Thymus (tissue), 11 donors: ENCODE results near the gene CDH13. TPM values are rescaled to one million over a fixed set of nuclear protein-coding genes. Genes with fewer than 3 reads are reported as not detected.

ENCODE experiments used
- DNase-seq, 9 donors: peaks; one replicate each; pipeline ENCODE4 v3.0.0-alpha.2; 2013; ENCODE audit warnings: low spot score in 9 of 9, low read depth in 6 of 9, missing footprints in 1 of 9
- H3K27ac ChIP-seq, 2 donors: one replicate each; pipeline ENCODE4 v1.5.1; 2013; ENCODE audit warnings: control low read depth in 1 of 2, low read depth in 1 of 2, low read length in 1 of 2, mild to moderate bottlenecking in 1 of 2, moderate library complexity in 1 of 2
- H3K27me3 ChIP-seq, 2 donors: one replicate each; pipeline ENCODE4 v1.5.1; 2013; ENCODE audit warnings: low read length in 1 of 2; ENCODE audit not compliant: control insufficient read depth in 2 of 2, insufficient read depth in 1 of 2
- H3K36me3 ChIP-seq, 2 donors: one replicate each; pipeline ENCODE4 v1.5.1; 2013; ENCODE audit warnings: low read length in 1 of 2, mild to moderate bottlenecking in 1 of 2, moderate library complexity in 1 of 2; ENCODE audit not compliant: control insufficient read depth in 2 of 2, insufficient read depth in 2 of 2
- H3K4me1 ChIP-seq, 2 donors: one replicate each; pipeline ENCODE4 v1.5.1; 2013; ENCODE audit warnings: low read length in 2 of 2; ENCODE audit not compliant: control insufficient read depth in 2 of 2, insufficient read depth in 2 of 2
- H3K4me3 ChIP-seq, 2 donors: one replicate each; pipeline ENCODE4 v1.5.1; 2013; ENCODE audit warnings: low read length in 2 of 2, control low read depth in 1 of 2, mild to moderate bottlenecking in 1 of 2
- H3K9me3 ChIP-seq, 2 donors: one replicate each; pipeline ENCODE4 v1.5.1; 2013; ENCODE audit warnings: low read length in 1 of 2, mild to moderate bottlenecking in 1 of 2; ENCODE audit not compliant: control insufficient read depth in 2 of 2, insufficient read depth in 1 of 2
- WGBS: extraction: QIAGEN DNeasy Blood & Tissue Kit; methylation state at CpG from one replicate; pipeline ENCODE4 v1.1.7; 2013; 5-methylcytosine and 5-hydroxymethylcytosine counted together
- polyA plus RNA-seq: library from polyadenylated mRNA; stranded (reverse); fragments of 200-250 nt; gene quantifications from one replicate; pipeline ENCODE4 v1.2.3, GENCODE V29; 2013
- total RNA-seq: library from RNA; stranded (reverse); fragments of 120-200 nt; gene quantifications from one replicate; pipeline ENCODE4 v1.2.4, GENCODE V29; 2013
- donor health status: healthy.

Gene CDH13
- total and polyA plus RNA-seq, 2 donors = 1.5 to 3.7 TPM

DNA sequence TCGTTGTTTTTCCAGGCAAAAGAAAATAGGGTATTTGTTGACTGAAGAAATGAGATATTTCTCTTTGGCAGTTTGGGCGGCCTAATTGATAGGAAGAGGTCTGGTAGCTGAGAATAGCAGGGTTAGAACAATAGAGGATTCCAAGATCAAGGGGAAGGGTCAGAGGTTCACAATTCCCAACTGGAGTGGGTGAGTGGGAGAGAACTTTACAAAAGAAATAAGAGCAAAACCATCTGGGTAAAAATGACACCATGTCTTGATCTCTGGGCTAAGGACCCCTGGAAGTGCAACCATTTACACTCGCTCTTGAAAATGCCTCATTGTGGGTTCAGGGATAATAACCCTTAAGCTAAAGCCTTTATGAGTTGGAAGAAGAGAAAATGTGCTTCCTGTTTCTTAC is 180.5 kb downstream of the CDH13 start:
- Histone ChIP-seq H3K36me3 (no peaks in the 10 kb centered on the region), H3K27me3 (no peaks in the 10 kb centered on the region), H3K27ac (no peak overlapping the region), H3K9me3 (no peaks in the 10 kb centered on the region), H3K4me1 (no peaks in the 10 kb centered on the region), H3K4me3 (no peak overlapping the region)
- no peak for DNase-seq
- WGBS = 48% methylated on average over 3 of the region's 3 CpGs

DNA sequence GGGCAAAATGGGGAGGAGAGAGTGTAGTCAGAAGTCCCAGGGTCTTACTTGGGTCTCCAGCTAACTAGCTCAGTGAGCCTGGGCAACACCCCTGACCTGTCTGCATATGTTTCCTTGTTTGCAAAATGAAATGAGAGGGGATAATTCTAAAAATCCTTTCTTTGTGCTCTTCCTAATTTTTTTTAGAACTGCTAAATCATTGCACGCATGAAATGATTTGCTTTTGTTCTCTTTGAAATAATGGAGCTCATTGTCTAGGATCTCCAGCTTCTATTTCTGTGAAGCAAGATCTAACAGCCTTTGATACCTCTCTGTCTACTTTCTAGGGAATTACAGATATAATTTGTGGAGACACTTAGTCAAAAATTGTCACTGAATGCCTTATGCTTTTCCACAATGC is 181.3 kb downstream of the CDH13 start:
- H3K27ac ChIP-seq = no peak overlapping the region
- 90% methylated on average over 1 of the region's 1 CpG for WGBS
- no peaks in the 10 kb centered on the region for H3K27me3 ChIP-seq

GRCh38 chr16:82810077-82810476 is 183.3 kb downstream of the CDH13 start:
- Histone ChIP-seq H3K27me3 (no peaks in the 10 kb centered on the region), H3K4me3 (no peak overlapping the region), H3K4me1 (no peaks in the 10 kb centered on the region), H3K27ac (no peak overlapping the region), H3K9me3 (no peaks in the 10 kb centered on the region), H3K36me3 (no peaks in the 10 kb centered on the region)
- 81% methylated on average over 6 of the region's 6 CpGs for WGBS
- DNase-seq = no peak

More for the DNA sequence above, 181.3 kb downstream of the CDH13 start:
- no peak overlapping the region for H3K4me3 ChIP-seq
- H3K4me1 ChIP-seq = no peaks in the 10 kb centered on the region
- DNase-seq = no peak
- no peaks in the 10 kb centered on the region for H3K9me3 ChIP-seq
- H3K36me3 ChIP-seq = no peaks in the 10 kb centered on the region

GRCh38 chr16:82814059-82814458 is 187.3 kb downstream of the CDH13 start:
- no peaks in the 10 kb centered on the region for H3K27me3 ChIP-seq
- WGBS = 88% methylated on average over 3 of the region's 3 CpGs

GRCh38 chr16:82819286-82819685 is 192.5 kb downstream of the CDH13 start:
- H3K27me3 ChIP-seq = no peaks in the 10 kb centered on the region
- no peaks in the 10 kb centered on the region for H3K9me3 ChIP-seq
- H3K4me1 ChIP-seq = no peaks in the 10 kb centered on the region
- H3K36me3 ChIP-seq = no peaks in the 10 kb centered on the region
- H3K4me3 ChIP-seq = no peak overlapping the region
- DNase-seq = no peak
- H3K27ac ChIP-seq = no peak overlapping the region

More at GRCh38 chr16:82814059-82814458, 187.3 kb downstream of the CDH13 start:
- Histone ChIP-seq H3K27ac (no peak overlapping the region), H3K36me3 (no peaks in the 10 kb centered on the region), H3K4me3 (no peak overlapping the region), H3K4me1 (no peaks in the 10 kb centered on the region), H3K9me3 (no peaks in the 10 kb centered on the region)
- DNase-seq = no peak

DNA sequence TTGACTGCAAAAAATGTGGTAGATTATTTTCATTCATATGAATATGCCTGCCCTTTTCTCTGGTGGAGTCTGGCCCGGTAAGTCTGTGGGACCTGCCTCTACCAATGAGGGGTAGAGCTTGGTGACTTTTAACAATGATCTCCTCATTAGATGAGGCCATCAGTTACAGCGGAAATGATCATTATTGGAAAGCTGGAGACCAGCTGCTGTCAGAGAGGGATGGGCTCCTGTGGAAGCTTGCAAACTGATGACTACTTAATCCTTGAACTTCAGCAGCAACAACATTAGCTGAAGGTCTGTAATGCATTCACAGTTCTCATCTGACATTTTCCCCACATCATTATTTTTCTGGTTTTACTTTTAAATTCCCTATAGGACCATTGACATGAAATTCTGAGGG is 194.1 kb downstream of the CDH13 start:
- Histone ChIP-seq H3K36me3 (no peaks in the 10 kb centered on the region), H3K9me3 (no peaks in the 10 kb centered on the region), H3K4me3 (no peak overlapping the region), H3K27me3 (no peaks in the 10 kb centered on the region), H3K4me1 (no peaks in the 10 kb centered on the region), H3K27ac (no peak overlapping the region)
- no peak for DNase-seq
- WGBS = 97% methylated on average over 2 of the region's 2 CpGs

GRCh38 chr16:82824408-82824807 is 197.6 kb downstream of the CDH13 start:
- Histone ChIP-seq H3K36me3 (no peaks in the 10 kb centered on the region), H3K27me3 (no peaks in the 10 kb centered on the region), H3K9me3 (no peaks in the 10 kb centered on the region), H3K4me1 (no peaks in the 10 kb centered on the region), H3K27ac (no peak overlapping the region), H3K4me3 (no peak overlapping the region)
- no peak for DNase-seq
- 88% methylated on average over 5 of the region's 5 CpGs for WGBS

- 89% methylated on average over 6 of the region's 6 CpGs for WGBS
- H3K27me3 ChIP-seq = no peaks in the 10 kb centered on the region
Observed at GRCh38 chr16:82829301-82829700, 202.5 kb downstream of the CDH13 start.

DNA sequence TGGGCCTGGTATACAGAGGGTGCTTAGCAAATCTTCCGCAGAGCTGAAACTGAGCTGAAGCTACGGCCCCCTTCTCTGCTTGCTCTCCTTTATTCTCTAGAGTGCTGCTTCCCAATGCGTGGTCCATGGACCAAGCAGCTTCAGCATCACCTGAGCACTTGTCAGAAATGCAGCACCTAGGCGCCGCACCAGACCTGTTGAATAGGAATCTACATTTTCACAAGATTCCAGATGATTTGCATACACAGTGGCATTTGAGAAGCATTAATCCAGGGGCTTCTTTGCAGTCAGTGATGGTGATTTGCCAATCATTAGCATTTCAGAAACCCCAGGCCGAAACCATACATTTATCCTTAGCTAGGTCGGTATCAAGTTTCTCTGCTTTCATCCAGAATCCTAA is 204.2 kb downstream of the CDH13 start:
- H3K27ac ChIP-seq = no peak overlapping the region
- no peaks in the 10 kb centered on the region for H3K36me3 ChIP-seq
- DNase-seq = no peak
- no peaks in the 10 kb centered on the region for H3K9me3 ChIP-seq
- no peaks in the 10 kb centered on the region for H3K27me3 ChIP-seq
- 83% methylated on average over 7 of the region's 7 CpGs for WGBS
- no peak overlapping the region for H3K4me3 ChIP-seq
- no peaks in the 10 kb centered on the region for H3K4me1 ChIP-seq

More at GRCh38 chr16:82829301-82829700, 202.5 kb downstream of the CDH13 start:
- Histone ChIP-seq H3K9me3 (no peaks in the 10 kb centered on the region), H3K4me3 (no peak overlapping the region), H3K36me3 (no peaks in the 10 kb centered on the region), H3K27ac (no peak overlapping the region), H3K4me1 (no peaks in the 10 kb centered on the region)
- no peak for DNase-seq

DNA sequence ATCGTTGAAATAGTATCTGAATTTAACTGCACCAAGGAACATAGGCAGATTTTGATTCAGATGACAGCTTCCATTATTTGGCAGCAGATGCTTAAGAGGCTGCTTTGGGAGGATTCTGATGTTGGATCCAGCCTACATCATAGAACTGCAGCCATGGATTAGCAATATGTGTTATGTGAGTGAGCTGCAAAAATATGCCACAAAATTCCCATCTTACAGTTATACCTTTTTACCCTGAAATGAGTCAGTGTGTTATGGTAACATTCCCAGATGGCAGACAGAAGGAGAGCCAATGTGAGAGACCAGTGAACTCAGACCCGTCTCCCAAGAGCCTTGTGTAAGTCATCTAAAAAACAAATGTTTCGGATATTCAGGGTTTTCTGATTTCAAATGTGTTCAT is 206.1 kb downstream of the CDH13 start:
- Histone ChIP-seq H3K4me1 (no peaks in the 10 kb centered on the region), H3K27ac (no peak overlapping the region), H3K4me3 (no peak overlapping the region), H3K27me3 (no peaks in the 10 kb centered on the region), H3K36me3 (no peaks in the 10 kb centered on the region), H3K9me3 (no peaks in the 10 kb centered on the region)
- DNase-seq = no peak
- WGBS = 93% methylated on average over 3 of the region's 3 CpGs
